Measurements from ENCODE around the gene MIPOL1. TPM values are rescaled to one million over a fixed set of nuclear protein-coding genes. Genes with fewer than 3 reads are reported as not detected.

The MIPOL1 gene
- total and polyA plus RNA-seq, 9 of the 15 experiments (the other 6 are each of a cell fraction or from before 2014, with no cell fraction given) = 6.7 to 21.9 (median 12.4) TPM

DNA sequence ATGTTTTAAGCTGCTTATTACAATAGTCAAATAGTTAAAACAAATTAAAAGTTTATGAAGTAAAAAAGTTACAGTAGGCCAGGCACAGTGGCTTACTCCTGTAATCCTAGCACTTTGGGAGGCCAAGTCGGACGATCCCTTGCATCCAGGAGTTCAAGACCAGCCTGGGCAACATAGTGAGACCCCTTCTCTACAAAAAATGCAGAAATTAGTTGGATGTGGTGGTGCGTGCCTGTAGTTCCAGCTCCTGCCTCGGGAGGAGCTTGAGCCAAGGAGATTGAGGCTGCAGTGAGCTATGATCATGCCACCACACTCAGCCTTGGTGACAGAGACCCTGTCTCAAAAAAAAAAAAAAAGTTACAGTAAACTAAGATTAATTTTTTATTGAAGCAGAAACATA is 142.6 kb downstream of the MIPOL1 start:
- H3K79me2 ChIP-seq (ENCODE audit: control insufficient read depth, insufficient read depth, low read length) = no peaks in the 10 kb centered on the region
- H2AFZ ChIP-seq (ENCODE audit: low read depth, low read length) = no peak overlapping the region
- ChIA-PET POLR2A (no interaction called here), CTCF (ENCODE audit: low intra/inter-chr PET ratio) (no interaction called here)
- no peak for FAIRE-seq
- H3K36me3 ChIP-seq (ENCODE audit: control insufficient read depth, insufficient read depth, low read length) = no peaks in the 10 kb centered on the region
- no peak overlapping the region for H3K9ac ChIP-seq (ENCODE audit: insufficient read depth in 1 of 2, low read depth in 2 of 2, low read length in 2 of 2)
- H3K4me1 ChIP-seq (replicated peaks in 1 of 2; ENCODE audit: control insufficient read depth in 2 of 2, insufficient read depth in 2 of 2, low read length in 2 of 2) = no peaks in the 10 kb centered on the region
- no peak overlapping the region for H3K4me2 ChIP-seq (ENCODE audit: insufficient read depth, low read length)
- peak in 1 of 4 experiments; percentile 7 for DNase-seq (ENCODE audit: extremely low read depth in 1 of 4, low spot score in 3 of 4)
- no TSS peak for BruUV-seq (replicated peaks)
- no peaks in the 10 kb centered on the region for H4K20me1 ChIP-seq (replicated peaks; ENCODE audit: control insufficient read depth, insufficient read depth, low read length)
- peak; percentile 87 for ATAC-seq
- TF ChIP-seq, protein P1, sequence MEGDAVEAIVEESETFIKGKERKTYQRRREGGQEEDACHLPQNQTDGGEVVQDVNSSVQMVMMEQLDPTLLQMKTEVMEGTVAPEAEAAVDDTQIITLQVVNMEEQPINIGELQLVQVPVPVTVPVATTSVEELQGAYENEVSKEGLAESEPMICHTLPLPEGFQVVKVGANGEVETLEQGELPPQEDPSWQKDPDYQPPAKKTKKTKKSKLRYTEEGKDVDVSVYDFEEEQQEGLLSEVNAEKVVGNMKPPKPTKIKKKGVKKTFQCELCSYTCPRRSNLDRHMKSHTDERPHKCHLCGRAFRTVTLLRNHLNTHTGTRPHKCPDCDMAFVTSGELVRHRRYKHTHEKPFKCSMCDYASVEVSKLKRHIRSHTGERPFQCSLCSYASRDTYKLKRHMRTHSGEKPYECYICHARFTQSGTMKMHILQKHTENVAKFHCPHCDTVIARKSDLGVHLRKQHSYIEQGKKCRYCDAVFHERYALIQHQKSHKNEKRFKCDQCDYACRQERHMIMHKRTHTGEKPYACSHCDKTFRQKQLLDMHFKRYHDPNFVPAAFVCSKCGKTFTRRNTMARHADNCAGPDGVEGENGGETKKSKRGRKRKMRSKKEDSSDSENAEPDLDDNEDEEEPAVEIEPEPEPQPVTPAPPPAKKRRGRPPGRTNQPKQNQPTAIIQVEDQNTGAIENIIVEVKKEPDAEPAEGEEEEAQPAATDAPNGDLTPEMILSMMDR (IDR thresholded peaks at IDR 0.05 in 2 of 3, conservative IDR thresholded peaks at IDR 0.05 in 1 of 3; ENCODE audit: insufficient read depth in 2 of 3, low read depth in 1 of 3, low read length in 3 of 3) = peak in 2 of 3 experiments; percentile 22 to 23; a peak in 2 of 6 replicates
- TF ChIP-seq ZNF121 (CRISPR knock-in tag; conservative IDR thresholded peaks at IDR 0.05) = peak; percentile 61
- TF ChIP-seq L3MBTL2 (IDR thresholded peaks at IDR 0.05) = no peak
- no peaks in the 10 kb centered on the region for H3K27me3 ChIP-seq (ENCODE audit: control insufficient read depth in 2 of 2, insufficient read depth in 2 of 2, low read length in 2 of 2)
- in situ Hi-C loops (cut with MboI) = no loop called here
- no peak overlapping the region for H3K4me3 ChIP-seq
- no peaks in the 10 kb centered on the region for H3K9me1 ChIP-seq (ENCODE audit: control insufficient read depth, insufficient read depth, low read length)
- no peak overlapping the region for H3K27ac ChIP-seq (ENCODE audit: extremely low read depth, low read depth, low read length)
- no peaks in the 10 kb centered on the region for H3K9me3 ChIP-seq (replicated peaks; ENCODE audit: control insufficient read depth, insufficient read depth, low read depth, low read length)
- 32% methylated on average over 4 of the region's 4 CpGs for WGBS (ENCODE audit: insufficient coverage, low coverage, missing lambda C conversion rate)
- intact Hi-C loops (cut with micrococcal nuclease) = no loop called here

Measured in K562 (cell line).